ENCODE data around the gene MCEMP1. TPM values are rescaled to one million over a fixed set of nuclear protein-coding genes. Genes with fewer than 3 reads are reported as not detected.

MCEMP1 gene
- total RNA-seq, 1 donor from 2014 or later, result not detected

DNA sequence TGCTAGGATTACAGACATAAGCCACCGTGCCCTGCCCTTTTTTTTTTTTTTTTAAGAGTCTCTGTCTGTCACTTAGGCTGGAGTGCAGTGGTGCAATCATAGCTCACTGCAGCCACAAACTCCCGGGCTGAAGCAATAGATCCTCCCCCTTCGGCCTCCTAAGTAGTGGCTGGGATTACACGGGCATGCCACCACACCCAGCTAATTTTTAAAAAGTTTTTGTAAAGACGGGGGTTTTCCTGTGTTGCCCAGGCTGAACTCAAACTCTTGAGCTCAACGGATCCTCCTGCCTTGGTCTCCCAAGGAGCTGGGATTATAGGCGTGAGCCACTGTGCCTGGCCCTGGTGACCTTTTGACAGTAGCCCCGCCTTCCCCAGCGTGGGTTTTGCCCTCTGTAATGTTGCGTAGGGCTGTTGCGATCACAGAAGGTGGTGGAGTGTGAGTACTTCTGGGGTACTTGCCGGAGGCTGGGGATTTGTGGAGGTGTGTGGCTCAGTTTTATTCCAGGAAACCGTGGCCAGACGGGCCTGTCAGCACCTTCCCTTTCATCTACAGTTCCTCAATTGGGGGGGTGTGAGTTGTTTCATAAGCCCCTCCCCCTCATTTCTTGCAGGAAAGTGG, 19.6 kb upstream of the MCEMP1 start:
- Histone ChIP-seq H3F3A (ENCODE audit: low read depth) (peaks cover 2% of the 10 kb centered on the region), H3K4me3 (no peak overlapping the region), H2AFZ (replicated peaks) (no peak overlapping the region), H3K9ac (no peak overlapping the region), H4K20me1 (ENCODE audit: low read depth) (no peaks in the 10 kb centered on the region), H3K4me1 (peaks cover 3% of the 10 kb centered on the region), H3K27me3 (peaks cover 49% of the 10 kb centered on the region), H3K27ac (no peak overlapping the region), H3K4me2 (no peak overlapping the region), H3K36me3 (no peaks in the 10 kb centered on the region), H3K79me2 (ENCODE audit: low read depth) (no peaks in the 10 kb centered on the region), H3K9me3 (ENCODE audit: low read depth) (no peaks in the 10 kb centered on the region)
- H3K36me3 Mint-ChIP-seq, result no peaks in the 10 kb centered on the region
- TF ChIP-seq, protein P1, sequence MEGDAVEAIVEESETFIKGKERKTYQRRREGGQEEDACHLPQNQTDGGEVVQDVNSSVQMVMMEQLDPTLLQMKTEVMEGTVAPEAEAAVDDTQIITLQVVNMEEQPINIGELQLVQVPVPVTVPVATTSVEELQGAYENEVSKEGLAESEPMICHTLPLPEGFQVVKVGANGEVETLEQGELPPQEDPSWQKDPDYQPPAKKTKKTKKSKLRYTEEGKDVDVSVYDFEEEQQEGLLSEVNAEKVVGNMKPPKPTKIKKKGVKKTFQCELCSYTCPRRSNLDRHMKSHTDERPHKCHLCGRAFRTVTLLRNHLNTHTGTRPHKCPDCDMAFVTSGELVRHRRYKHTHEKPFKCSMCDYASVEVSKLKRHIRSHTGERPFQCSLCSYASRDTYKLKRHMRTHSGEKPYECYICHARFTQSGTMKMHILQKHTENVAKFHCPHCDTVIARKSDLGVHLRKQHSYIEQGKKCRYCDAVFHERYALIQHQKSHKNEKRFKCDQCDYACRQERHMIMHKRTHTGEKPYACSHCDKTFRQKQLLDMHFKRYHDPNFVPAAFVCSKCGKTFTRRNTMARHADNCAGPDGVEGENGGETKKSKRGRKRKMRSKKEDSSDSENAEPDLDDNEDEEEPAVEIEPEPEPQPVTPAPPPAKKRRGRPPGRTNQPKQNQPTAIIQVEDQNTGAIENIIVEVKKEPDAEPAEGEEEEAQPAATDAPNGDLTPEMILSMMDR (IDR thresholded peaks at IDR 0.05), result no peak
- TF ChIP-seq EZH2 (IDR thresholded peaks at IDR 0.05) (no peak), EZH2phosphoT487 (IDR thresholded peaks at IDR 0.05) (no peak)
- peaks cover 17% of the 10 kb centered on the region for H3K4me1 Mint-ChIP-seq
- DNase-seq (ENCODE audit: low spot score), result peak; percentile 26
- no peak overlapping the region for H3K27ac Mint-ChIP-seq
- no peaks in the 10 kb centered on the region for H3K9me3 Mint-ChIP-seq
- H3K27me3 Mint-ChIP-seq (ENCODE audit: insufficient read depth, low read depth), result peaks cover 11% of the 10 kb centered on the region
- peak overlapping the region; percentile 24 for H3K4me3 Mint-ChIP-seq

DNA sequence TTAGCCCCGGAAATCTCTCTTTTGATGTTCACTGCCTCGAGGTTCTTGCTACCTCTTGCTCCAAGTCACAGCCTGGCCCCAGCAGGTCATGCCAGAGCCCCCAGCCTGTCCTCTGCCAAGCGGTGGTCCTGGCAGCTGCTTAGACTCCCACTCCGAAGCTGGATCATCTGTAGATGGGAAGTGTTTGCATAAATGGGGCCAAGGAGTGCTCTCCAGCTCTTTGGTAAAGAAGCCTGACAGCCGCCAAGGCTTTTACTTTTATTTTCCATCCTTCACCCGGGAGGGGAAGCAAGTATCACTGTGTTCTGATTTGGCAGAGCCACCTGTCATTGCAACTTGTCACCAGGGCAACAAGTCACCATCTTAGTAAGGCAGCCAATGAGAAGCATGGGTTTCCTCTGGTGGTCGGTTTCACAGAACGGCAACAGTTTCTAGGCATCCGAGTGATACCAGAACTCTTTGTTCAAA, 18.6 kb upstream of the MCEMP1 start:
- H3K27ac ChIP-seq, result no peak overlapping the region
- H3K36me3 Mint-ChIP-seq, result no peaks in the 10 kb centered on the region
- no peaks in the 10 kb centered on the region for H3K36me3 ChIP-seq
- H3K4me1 Mint-ChIP-seq, result peaks cover 10% of the 10 kb centered on the region
- H3K9me3 ChIP-seq (ENCODE audit: low read depth), result no peaks in the 10 kb centered on the region
- H3K4me1 ChIP-seq, result no peaks in the 10 kb centered on the region
- H3K4me2 ChIP-seq, result peak overlapping the region; percentile 9
- no peak overlapping the region for H3K4me3 ChIP-seq
- H3K27me3 Mint-ChIP-seq (ENCODE audit: insufficient read depth, low read depth), result peaks cover 9% of the 10 kb centered on the region
- H3K9ac ChIP-seq, result no peak overlapping the region
- peak; percentile 54 for DNase-seq (ENCODE audit: low spot score)
- no peak for TF ChIP-seq EZH2phosphoT487 (IDR thresholded peaks at IDR 0.05)
- TF ChIP-seq EZH2 (IDR thresholded peaks at IDR 0.05), result no peak
- TF ChIP-seq, protein P1 (IDR thresholded peaks at IDR 0.05), result no peak
- H3K27ac Mint-ChIP-seq, result no peak overlapping the region
- peaks cover 50% of the 10 kb centered on the region for H3K27me3 ChIP-seq
- H3K79me2 ChIP-seq (ENCODE audit: low read depth), result no peaks in the 10 kb centered on the region
- H3F3A ChIP-seq (ENCODE audit: low read depth), result no peaks in the 10 kb centered on the region
- no peaks in the 10 kb centered on the region for H3K9me3 Mint-ChIP-seq
- no peaks in the 10 kb centered on the region for H4K20me1 ChIP-seq (ENCODE audit: low read depth)
- H3K4me3 Mint-ChIP-seq, result no peak overlapping the region
- H2AFZ ChIP-seq (replicated peaks), result peak overlapping the region; percentile 23

DNA sequence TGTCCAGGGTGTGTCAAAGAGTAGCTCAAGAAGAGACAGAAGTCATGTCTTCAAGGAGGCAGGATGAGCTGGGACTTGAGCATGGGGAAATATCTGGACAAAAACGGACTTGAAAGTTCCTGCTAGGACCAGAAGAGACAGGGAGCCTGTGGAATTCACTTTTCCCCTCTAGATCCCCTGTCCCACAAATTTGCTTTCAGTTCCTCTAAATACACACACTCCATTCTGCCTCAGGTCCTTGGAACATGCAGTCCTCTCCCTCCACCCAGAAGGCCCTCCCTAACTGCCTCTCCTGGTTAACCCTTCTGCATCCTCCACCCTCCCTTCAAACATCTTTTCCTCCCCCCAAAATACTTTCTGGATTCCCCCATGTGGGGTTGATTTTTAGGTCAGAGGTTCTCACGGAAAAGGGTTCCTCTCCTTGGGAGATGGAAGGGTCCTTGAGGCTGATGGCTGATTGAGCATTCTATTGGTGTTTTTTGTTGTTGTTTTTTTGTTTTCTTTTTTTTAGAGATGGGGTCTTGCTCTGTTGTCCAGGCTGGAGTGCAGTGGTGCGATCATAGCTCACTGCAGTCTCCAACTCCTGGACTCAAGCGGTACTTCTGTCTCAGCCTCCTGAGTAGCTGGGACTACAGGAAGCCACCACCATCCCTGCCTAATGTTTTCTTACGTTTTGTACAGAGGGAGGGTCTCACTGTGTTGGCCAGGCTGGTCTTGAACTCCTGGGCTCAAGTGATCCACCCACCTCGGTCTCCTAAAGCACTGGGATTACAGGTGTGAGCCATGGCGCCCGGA, 14.9 kb upstream of the MCEMP1 start:
- Histone ChIP-seq H3F3A (ENCODE audit: low read depth) (no peaks in the 10 kb centered on the region), H3K27me3 (peaks cover 51% of the 10 kb centered on the region), H2AFZ (replicated peaks) (no peak overlapping the region), H4K20me1 (ENCODE audit: low read depth) (no peaks in the 10 kb centered on the region), H3K9ac (no peak overlapping the region), H3K4me1 (no peaks in the 10 kb centered on the region), H3K4me3 (no peak overlapping the region), H3K9me3 (ENCODE audit: low read depth) (no peaks in the 10 kb centered on the region), H3K36me3 (no peaks in the 10 kb centered on the region), H3K4me2 (no peak overlapping the region), H3K27ac (no peak overlapping the region), H3K79me2 (ENCODE audit: low read depth) (no peaks in the 10 kb centered on the region)
- peaks cover 9% of the 10 kb centered on the region for H3K27me3 Mint-ChIP-seq (ENCODE audit: insufficient read depth, low read depth)
- H3K9me3 Mint-ChIP-seq, result no peaks in the 10 kb centered on the region
- TF ChIP-seq, protein P1 (IDR thresholded peaks at IDR 0.05), result no peak
- TF ChIP-seq EZH2 (IDR thresholded peaks at IDR 0.05) (no peak), EZH2phosphoT487 (IDR thresholded peaks at IDR 0.05) (no peak)
- peaks cover 10% of the 10 kb centered on the region for H3K4me1 Mint-ChIP-seq
- H3K4me3 Mint-ChIP-seq, result no peak overlapping the region
- DNase-seq (ENCODE audit: low spot score), result no peak
- no peaks in the 10 kb centered on the region for H3K36me3 Mint-ChIP-seq
- no peak overlapping the region for H3K27ac Mint-ChIP-seq

Measured in neural progenitor cell (in vitro differentiated cells).